HCT116 (cell line): Measurements from ENCODE around the gene SH3PXD2A.

Experiments used
- CBX3 ChIP-seq: IDR thresholded peaks from 2 replicates; pipeline ENCODE4 v1.6.1; 2012; ENCODE audit warnings: low read depth
- CTCF ChIP-seq, 3 experiments: fragments of 200-600 bp in 1 of 3; sonication (generic) in 1 of 3; IDR thresholded peaks in 2 of 3; conservative IDR thresholded peaks in 1 of 3; 2 replicates each; pipeline ENCODE4 v1.5.1; 2012 to 2017; ENCODE audit warnings: low read depth in 2 of 3, low read length in 2 of 3, antibody characterized with exemption in 1 of 3, borderline replicate concordance in 1 of 3, control low read depth in 1 of 3, mild to moderate bottlenecking in 1 of 3, mixed read lengths in 1 of 3, mixed run types in 1 of 3, moderate library complexity in 1 of 3; ENCODE audit not compliant: insufficient read depth in 1 of 3
- EGR1 ChIP-seq: IDR thresholded peaks from 2 replicates; pipeline ENCODE4 v1.6.1; 2012; ENCODE audit warnings: low read depth
- EZH2 ChIP-seq: fragments of 200-600 bp; sonication (generic); IDR thresholded peaks from 2 replicates; pipeline ENCODE4 v1.6.1; 2017; ENCODE audit warnings: antibody characterized with exemption, mixed run types
- EZH2phosphoT487 ChIP-seq: fragments of 200-600 bp; IDR thresholded peaks from 2 replicates; pipeline ENCODE4 v1.6.1; 2018; ENCODE audit warnings: antibody characterized with exemption, borderline replicate concordance
- MAX ChIP-seq: IDR thresholded peaks from 2 replicates; pipeline ENCODE4 v1.6.1; 2012
- POLR2A ChIP-seq: IDR thresholded peaks from 2 replicates; pipeline ENCODE4 v1.7.0; 2011; ENCODE audit warnings: borderline replicate concordance; ENCODE audit not compliant: insufficient read depth, insufficient read length; ENCODE audit errors: extremely low read depth
- POLR2AphosphoS5 ChIP-seq: IDR thresholded peaks from 2 replicates; pipeline ENCODE4 v1.6.1; 2011; ENCODE audit warnings: mild to moderate bottlenecking, low read depth, low read length, moderate library complexity
- RAD21 ChIP-seq: IDR thresholded peaks from 2 replicates; pipeline ENCODE4 v1.6.1; 2012; ENCODE audit warnings: low read depth, mild to moderate bottlenecking
- SP1 ChIP-seq: IDR thresholded peaks from 2 replicates; pipeline ENCODE4 v1.6.1; 2012; ENCODE audit warnings: low read depth
- SRF ChIP-seq: IDR thresholded peaks from 2 replicates; pipeline ENCODE4 v1.6.1; 2012; ENCODE audit warnings: low read depth
- YY1 ChIP-seq: IDR thresholded peaks from 2 replicates; pipeline ENCODE4 v1.6.1; 2011; ENCODE audit warnings: low read length, low read depth, moderate library complexity, mild to moderate bottlenecking; ENCODE audit not compliant: insufficient replicate concordance; ENCODE audit errors: extremely low read depth

GRCh38 chr10:103587073-103587472 is 268.3 kb downstream of the SH3PXD2A start:
- no peak for TF ChIP-seq CTCF (IDR thresholded peaks at IDR 0.05 in 2 of 3, conservative IDR thresholded peaks at IDR 0.05 in 1 of 3; ENCODE audit: borderline replicate concordance in 1 of 3, insufficient read depth in 1 of 3, low read depth in 2 of 3, low read length in 2 of 3)
- TF ChIP-seq POLR2AphosphoS5, result no peak
- no peak for TF ChIP-seq YY1
- TF ChIP-seq EZH2, result no peak
- TF ChIP-seq EZH2phosphoT487, result no peak
- no peak for TF ChIP-seq CBX3
- no peak for TF ChIP-seq MAX
- TF ChIP-seq POLR2A, result no peak
- no peak for TF ChIP-seq EGR1
- TF ChIP-seq SRF, result no peak
- no peak for TF ChIP-seq SP1
- TF ChIP-seq RAD21, result no peak
